Thyroid gland (tissue), 4 donors: ENCODE results near the gene PAK2.

Source experiments
- CTCF ChIP-seq, 6 experiments: fragments of 200-600 bp in 3 of 6; fragments of 450-650 bp in 3 of 6; sonication (generic) in 3 of 6; IDR thresholded peaks; one replicate each; pipeline ENCODE4 v1.5.1; 2016 to 2019; ENCODE audit warnings: antibody characterized with exemption in 6 of 6, mild to moderate bottlenecking in 2 of 6, inconsistent platforms in 1 of 6, moderate library complexity in 1 of 6
- POLR2A ChIP-seq, 2 donors: fragments of 450-650 bp; IDR thresholded peaks; one replicate each; pipeline ENCODE4 v1.6.1; 2017; ENCODE audit warnings: antibody characterized with exemption in 2 of 2, mild to moderate bottlenecking in 2 of 2, moderate library complexity in 1 of 2

GRCh38 chr3:196691386-196691785, 48.3 kb upstream of the PAK2 start:
- TF ChIP-seq POLR2A (IDR thresholded peaks at IDR 0.05), result no peak
- TF ChIP-seq CTCF (IDR thresholded peaks at IDR 0.05), result no peak
